Kidney epithelial cell (primary cell): ENCODE results near the gene TGFBR3L. TPM values are rescaled to one million over a fixed set of nuclear protein-coding genes. Genes with fewer than 3 reads are reported as not detected.

Source experiments
- DNase-seq: peaks from one replicate; pipeline ENCODE4 v3.0.0-alpha.2; 2010; ENCODE audit warnings: low read depth
- H3K27me3 ChIP-seq: 2 replicates; pipeline ENCODE4 v1.6.0; 2011; ENCODE audit warnings: low read length; ENCODE audit not compliant: control insufficient read depth, insufficient read depth
- H3K36me3 ChIP-seq: 2 replicates; pipeline ENCODE4 v1.5.1; 2011; ENCODE audit warnings: low read length; ENCODE audit not compliant: control insufficient read depth, insufficient read depth
- H3K4me3 ChIP-seq: 2 replicates; pipeline ENCODE4 v1.5.1; 2011; ENCODE audit warnings: low read depth, mild to moderate bottlenecking, control low read depth, low read length
- CTCF ChIP-seq: IDR thresholded peaks from 2 replicates; pipeline ENCODE4 v1.5.1; 2011; ENCODE audit warnings: mild to moderate bottlenecking, moderate library complexity, low read length, control low read depth, inconsistent platforms; ENCODE audit not compliant: insufficient read depth, poor library complexity, severe bottlenecking
- total RNA-seq: library from RNA; depleted of rRNA; stranded (reverse); fragments of >200 nt; gene quantifications from 2 replicates; pipeline ENCODE4 v1.2.3, GENCODE V29; 2015

The TGFBR3L gene
- 0.14 and 4.5 TPM in 2 replicates for total RNA-seq

- Histone ChIP-seq H3K4me3 (no peak within 1 kb of the TSS), H3K36me3 (no peaks in the 10 kb centered on the region), H3K27me3 (peaks cover 32% of the 10 kb centered on the region)
- no peak for TF ChIP-seq CTCF
- no peak for DNase-seq
These were observed at the start of gene TGFBR3L for GRCh38 chr19:7914598-7915045. Gene TGFBR3L (plus strand): TSS chr19:7914830.

- no peak for DNase-seq
- H3K36me3 ChIP-seq = no peaks in the 10 kb centered on the region
- no peak for TF ChIP-seq CTCF
- H3K4me3 ChIP-seq = no peak overlapping the region
- H3K27me3 ChIP-seq = peaks cover 52% of the 10 kb centered on the region
These were observed 49.2 kb upstream of the TGFBR3L start for GRCh38 chr19:7865262-7865911.

GRCh38 chr19:7866399-7867091 is 48.1 kb upstream of the TGFBR3L start:
- peaks cover 41% of the 10 kb centered on the region for H3K27me3 ChIP-seq
- TF ChIP-seq CTCF = no peak
- H3K4me3 ChIP-seq = no peak overlapping the region
- no peak for DNase-seq
- no peaks in the 10 kb centered on the region for H3K36me3 ChIP-seq

GRCh38 chr19:7867092-7867844 is 47.4 kb upstream of the TGFBR3L start:
- H3K27me3 ChIP-seq = peaks cover 34% of the 10 kb centered on the region
- H3K4me3 ChIP-seq = no peak overlapping the region
- DNase-seq = no peak
- no peak for TF ChIP-seq CTCF
- no peaks in the 10 kb centered on the region for H3K36me3 ChIP-seq

DNA sequence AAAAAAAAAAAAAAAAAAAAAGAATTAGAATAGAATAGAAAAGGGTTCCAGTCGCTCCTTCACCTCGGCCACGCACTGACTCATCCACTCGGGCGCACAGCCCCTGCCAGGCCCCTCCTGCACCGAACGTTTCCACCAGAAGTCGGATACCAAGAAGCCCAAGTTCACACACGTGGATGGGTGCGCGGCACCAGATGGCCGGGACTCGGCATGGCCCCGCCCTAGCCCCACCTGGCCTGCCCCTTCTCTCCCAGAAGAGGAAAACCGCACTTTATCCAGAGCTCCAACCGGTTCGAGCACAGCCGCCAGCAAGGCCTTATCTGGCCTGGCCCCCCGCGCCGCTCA is 46.3 kb upstream of the TGFBR3L start:
- DNase-seq = no peak
- Histone ChIP-seq H3K27me3 (peaks cover 37% of the 10 kb centered on the region), H3K36me3 (no peaks in the 10 kb centered on the region), H3K4me3 (no peak overlapping the region)
- no peak for TF ChIP-seq CTCF
